Measurements from ENCODE around the gene OLFML1.

OLFML1 gene

GRCh38 chr11:7512525-7513233, 27.4 kb downstream of the OLFML1 start:
- Histone ChIP-seq H3K36me3 (ENCODE audit: control insufficient read depth in 1 of 2, insufficient read depth in 2 of 2, low read depth in 1 of 2, low read length in 2 of 2) (peaks cover 0 to 18% of the 10 kb centered on the region in 2 experiments), H2AK5ac (ENCODE audit: low read length, severe bottlenecking) (no peak overlapping the region), H2BK120ac (ENCODE audit: low read depth, low read length) (peak overlapping the region; percentile 23), H3K23ac (ENCODE audit: low read length in 2 of 2) (no peak overlapping the region), H2BK5ac (ENCODE audit: low read depth, low read length, poor library complexity, severe bottlenecking) (no peak overlapping the region), H3K4me1 (ENCODE audit: control insufficient read depth, insufficient read depth, low read depth, low read length) (peaks cover 12% of the 10 kb centered on the region), H3K27ac (ENCODE audit: low read length, poor library complexity, severe bottlenecking) (no peak overlapping the region), H3K18ac (ENCODE audit: low read depth in 1 of 2, low read length in 2 of 2) (peak overlapping the region; percentile 55 to 58), H3K4ac (ENCODE audit: low read depth in 1 of 2, low read length in 2 of 2) (peak overlapping the region in 1 of 2 experiments; percentile 81), H3K79me1 (replicated peaks; ENCODE audit: low read length, poor library complexity, severe bottlenecking) (no peaks in the 10 kb centered on the region), H4K8ac (ENCODE audit: low read length) (peak overlapping the region; percentile 93), H2BK12ac (ENCODE audit: low read length in 2 of 2) (peak overlapping the region; percentile 44 to 85), H3K27me3 (ENCODE audit: control insufficient read depth in 1 of 2, insufficient read depth in 1 of 2, low read length in 2 of 2) (peaks cover 0 to 33% of the 10 kb centered on the region in 2 experiments), H3K9ac (ENCODE audit: low read length) (peak overlapping the region; percentile 93), H4K91ac (ENCODE audit: low read length) (peak overlapping the region; percentile 18), H3K4me3 (ENCODE audit: insufficient read depth in 1 of 2, low read depth in 1 of 2, low read length in 2 of 2) (peak overlapping the region; percentile 68 to 87), H3K14ac (ENCODE audit: low read length in 2 of 2) (peak overlapping the region in 1 of 2 experiments; percentile 26), H2AFZ (ENCODE audit: low read depth, low read length) (peak overlapping the region; percentile 67), H3K9me3 (ENCODE audit: control insufficient read depth, low read length) (no peaks in the 10 kb centered on the region), H3K4me2 (ENCODE audit: low read length, poor library complexity, severe bottlenecking) (peak overlapping the region; percentile 99), H2BK15ac (ENCODE audit: low read depth, poor library complexity, severe bottlenecking) (peak overlapping the region; percentile 45)
- peak; percentile 56 for DNase-seq
- WGBS, result 39% methylated on average over 18 of the region's 18 CpGs

GRCh38 chr11:7513234-7514098, 28.2 kb downstream of the OLFML1 start, which contains the start of gene PPFIBP2:
Gene PPFIBP2 (plus strand): TSS chr11:7513999. CDS start chr11:7549476, 35,477 bp downstream.
- peak; percentile 75 for DNase-seq
- peak within 1 kb of the TSS; percentile 68 for H2AFZ ChIP-seq (ENCODE audit: low read depth, low read length)
- H3K23ac ChIP-seq (ENCODE audit: low read length in 2 of 2), result peak within 1 kb of the TSS in 1 of 2 experiments; percentile 95
- H3K9ac ChIP-seq (ENCODE audit: low read length), result peak within 1 kb of the TSS; percentile 93
- peaks cover 0 to 18% of the 10 kb centered on the region in 2 experiments for H3K36me3 ChIP-seq (ENCODE audit: control insufficient read depth in 1 of 2, insufficient read depth in 2 of 2, low read depth in 1 of 2, low read length in 2 of 2)
- WGBS, result under 1% methylated on average over 54 of the region's 79 CpGs
- H2BK5ac ChIP-seq (ENCODE audit: low read depth, low read length, poor library complexity, severe bottlenecking), result no peak within 1 kb of the TSS
- H2BK15ac ChIP-seq (ENCODE audit: low read depth, poor library complexity, severe bottlenecking), result peak within 1 kb of the TSS; percentile 95
- H3K9me3 ChIP-seq (ENCODE audit: control insufficient read depth, low read length), result no peaks in the 10 kb centered on the region
- peak within 1 kb of the TSS; percentile 55 to 67 for H3K18ac ChIP-seq (ENCODE audit: low read depth in 1 of 2, low read length in 2 of 2)
- H3K4me1 ChIP-seq (ENCODE audit: control insufficient read depth, insufficient read depth, low read depth, low read length), result peaks cover 12% of the 10 kb centered on the region
- H2AK5ac ChIP-seq (ENCODE audit: low read length, severe bottlenecking), result no peak within 1 kb of the TSS
- H3K4me2 ChIP-seq (ENCODE audit: low read length, poor library complexity, severe bottlenecking), result peak within 1 kb of the TSS; percentile 99
- peak within 1 kb of the TSS; percentile 68 to 87 for H3K4me3 ChIP-seq (ENCODE audit: insufficient read depth in 1 of 2, low read depth in 1 of 2, low read length in 2 of 2)
- peak within 1 kb of the TSS; percentile 18 for H4K91ac ChIP-seq (ENCODE audit: low read length)
- H3K14ac ChIP-seq (ENCODE audit: low read length in 2 of 2), result peak within 1 kb of the TSS in 1 of 2 experiments; percentile 39
- peaks cover 0 to 33% of the 10 kb centered on the region in 2 experiments for H3K27me3 ChIP-seq (ENCODE audit: control insufficient read depth in 1 of 2, insufficient read depth in 1 of 2, low read length in 2 of 2)
- H3K4ac ChIP-seq (ENCODE audit: low read depth in 1 of 2, low read length in 2 of 2), result peak within 1 kb of the TSS in 1 of 2 experiments; percentile 81
- peak within 1 kb of the TSS; percentile 34 for H3K27ac ChIP-seq (ENCODE audit: low read length, poor library complexity, severe bottlenecking)
- H2BK12ac ChIP-seq (ENCODE audit: low read length in 2 of 2), result peak within 1 kb of the TSS; percentile 44 to 85
- peak within 1 kb of the TSS; percentile 93 for H4K8ac ChIP-seq (ENCODE audit: low read length)
- peak within 1 kb of the TSS; percentile 64 for H2BK120ac ChIP-seq (ENCODE audit: low read depth, low read length)
- no peaks in the 10 kb centered on the region for H3K79me1 ChIP-seq (replicated peaks; ENCODE audit: low read length, poor library complexity, severe bottlenecking)

DNA sequence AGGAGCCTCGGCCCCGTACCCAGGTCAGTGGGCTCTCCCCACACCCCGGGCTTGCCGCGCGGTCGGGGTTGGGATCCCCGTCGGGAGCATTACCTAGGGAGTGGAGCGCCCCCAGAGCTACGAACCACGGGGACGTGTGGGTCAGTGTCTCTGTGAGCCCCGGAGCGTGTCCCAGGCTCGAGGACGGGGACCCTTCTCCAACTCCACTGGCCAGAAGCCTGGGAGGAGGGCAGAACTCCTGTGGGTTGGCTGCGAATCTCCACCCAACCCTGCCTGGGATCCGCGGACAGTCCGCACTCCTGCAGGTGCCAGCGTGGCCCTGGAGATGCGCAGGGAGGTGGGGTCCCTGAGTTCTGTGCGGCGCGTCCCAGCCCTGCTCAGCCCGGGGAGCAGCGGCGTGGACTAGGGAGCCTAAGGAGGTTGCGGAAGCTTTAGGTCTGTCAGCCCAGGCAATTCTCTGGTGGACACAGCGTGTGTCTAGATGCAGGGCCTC, 28.8 kb downstream of the OLFML1 start:
- 4% methylated on average over 31 of the region's 31 CpGs for WGBS
- no peak overlapping the region for H2BK15ac ChIP-seq (ENCODE audit: low read depth, poor library complexity, severe bottlenecking)
- H2AK5ac ChIP-seq (ENCODE audit: low read length, severe bottlenecking), result no peak overlapping the region
- H3K36me3 ChIP-seq (ENCODE audit: control insufficient read depth in 1 of 2, insufficient read depth in 2 of 2, low read depth in 1 of 2, low read length in 2 of 2), result peaks cover 0 to 13% of the 10 kb centered on the region in 2 experiments
- H3K4me2 ChIP-seq (ENCODE audit: low read length, poor library complexity, severe bottlenecking), result peak overlapping the region; percentile 99
- peak; percentile 13 for DNase-seq
- no peaks in the 10 kb centered on the region for H3K79me1 ChIP-seq (replicated peaks; ENCODE audit: low read length, poor library complexity, severe bottlenecking)
- no peak overlapping the region for H2BK120ac ChIP-seq (ENCODE audit: low read depth, low read length)
- peak overlapping the region; percentile 66 for H2AFZ ChIP-seq (ENCODE audit: low read depth, low read length)
- H4K91ac ChIP-seq (ENCODE audit: low read length), result no peak overlapping the region
- H4K8ac ChIP-seq (ENCODE audit: low read length), result no peak overlapping the region
- no peak overlapping the region for H3K14ac ChIP-seq (ENCODE audit: low read length in 2 of 2)
- peaks cover 0 to 33% of the 10 kb centered on the region in 2 experiments for H3K27me3 ChIP-seq (ENCODE audit: control insufficient read depth in 1 of 2, insufficient read depth in 1 of 2, low read length in 2 of 2)
- no peak overlapping the region for H3K27ac ChIP-seq (ENCODE audit: low read length, poor library complexity, severe bottlenecking)
- H3K18ac ChIP-seq (ENCODE audit: low read depth in 1 of 2, low read length in 2 of 2), result peak overlapping the region in 1 of 2 experiments; percentile 26
- peak overlapping the region in 1 of 2 experiments; percentile 18 for H2BK12ac ChIP-seq (ENCODE audit: low read length in 2 of 2)
- peak overlapping the region in 1 of 2 experiments; percentile 95 for H3K23ac ChIP-seq (ENCODE audit: low read length in 2 of 2)
- no peak overlapping the region for H2BK5ac ChIP-seq (ENCODE audit: low read depth, low read length, poor library complexity, severe bottlenecking)
- H3K9me3 ChIP-seq (ENCODE audit: control insufficient read depth, low read length), result no peaks in the 10 kb centered on the region
- H3K9ac ChIP-seq (ENCODE audit: low read length), result peak overlapping the region; percentile 93
- H3K4ac ChIP-seq (ENCODE audit: low read depth in 1 of 2, low read length in 2 of 2), result no peak overlapping the region
- H3K4me3 ChIP-seq (ENCODE audit: insufficient read depth in 1 of 2, low read depth in 1 of 2, low read length in 2 of 2), result peak overlapping the region; percentile 68 to 87
- H3K4me1 ChIP-seq (ENCODE audit: control insufficient read depth, insufficient read depth, low read depth, low read length), result peaks cover 12% of the 10 kb centered on the region

All from mesenchymal stem cell (in vitro differentiated cells and primary cell).